GM12878 (cell line): Measurements from ENCODE around the gene TSPEAR. TPM values are rescaled to one million over a fixed set of nuclear protein-coding genes. Genes with fewer than 3 reads are reported as not detected.

Source experiments
- ATAC-seq: fragments of 200-7000 bp; cut with Tn5 transposase; 3 replicates; pipeline ENCODE4 v1.9.1; 2020; ENCODE audit warnings: mild to moderate bottlenecking, moderate library complexity
- BruUV-seq: library from RNA; stranded (reverse); fragments of 400-500 nt; replicated peaks from 2 replicates; lab custom pipeline; 2021; lab: Mats Ljungman, UMichigan
- CTCF ChIA-PET: fragments of 300-600 bp; sonication (Branson Sonifier 250); formaldehyde crosslinking; extraction: SDS; loops from one replicate; lab custom pipeline; 2021; ENCODE audit warnings: inconsistent platforms; lab: Yijun Ruan, JAX
- POLR2A ChIA-PET: fragments of 350-600 bp; formaldehyde crosslinking; extraction: SDS; loops from one replicate; lab custom pipeline; 2021; ENCODE audit warnings: inconsistent platforms; lab: Charles Lee
- RAD21 ChIA-PET: fragments of 300-600 bp; sonication (Branson Sonifier 250); formaldehyde crosslinking; loops from one replicate; lab custom pipeline; 2023; ENCODE audit warnings: antibody characterized with exemption; ENCODE audit not compliant: unreplicated experiment; lab: Charles Lee
- SMC1A ChIA-PET: fragments of 300-600 bp; sonication (Branson Sonifier 250); formaldehyde crosslinking; loops from one replicate; lab custom pipeline; 2023; ENCODE audit not compliant: unreplicated experiment, uncharacterized antibody; lab: Charles Lee
- DNase-seq: peaks from one replicate; pipeline ENCODE4 v3.0.0-alpha.2; 2011; ENCODE audit warnings: low read depth, low spot score
- FAIRE-seq: peaks from 3 replicates; lab custom pipeline; 2011; peaks lifted over from hg19 to GRCh38; lab: Jason Lieb, UNC
- H2AFZ ChIP-seq: 2 replicates; pipeline ENCODE4 v1.6.0; 2011; ENCODE audit warnings: low read depth, low read length, control low read depth; ENCODE audit not compliant: control insufficient read depth
- H3K27ac ChIP-seq: 2 replicates; pipeline ENCODE4 v1.5.1; 2011; ENCODE audit warnings: control low read depth; ENCODE audit not compliant: control insufficient read depth, insufficient read depth
- H3K27me3 ChIP-seq, 2 experiments: replicated peaks in 1 of 2; 2 replicates each; pipeline versions ENCODE4 v1.6.0 to v1.6.1; 2011; ENCODE audit warnings: low read length in 1 of 2; ENCODE audit not compliant: control insufficient read depth in 2 of 2, insufficient read depth in 2 of 2
- H3K36me3 ChIP-seq, 2 experiments: 2 replicates each; pipeline ENCODE4 v1.5.1; 2011; ENCODE audit warnings: low read length in 1 of 2; ENCODE audit not compliant: control insufficient read depth in 2 of 2, insufficient read depth in 2 of 2
- H3K4me1 ChIP-seq: 2 replicates; pipeline ENCODE4 v1.6.1; 2011; ENCODE audit warnings: mild to moderate bottlenecking, low read length, moderate library complexity, mixed read lengths; ENCODE audit not compliant: control insufficient read depth, insufficient read depth
- H3K4me2 ChIP-seq: 2 replicates; pipeline ENCODE4 v1.6.0; 2011; ENCODE audit warnings: control low read depth; ENCODE audit not compliant: control insufficient read depth, insufficient read depth
- H3K4me3 ChIP-seq: fragments of 200-600 bp; sonication (generic); 2 replicates; pipeline ENCODE4 v1.5.1; 2016
- H3K79me2 ChIP-seq: 2 replicates; pipeline ENCODE4 v1.6.0; 2011; ENCODE audit warnings: low read length; ENCODE audit not compliant: control insufficient read depth, insufficient read depth
- H3K9ac ChIP-seq: 2 replicates; pipeline ENCODE4 v1.8.0; 2011; ENCODE audit warnings: low read length, control low read depth, mixed read lengths; ENCODE audit not compliant: control insufficient read depth, insufficient read depth
- H3K9me3 ChIP-seq: replicated peaks from 3 replicates; pipeline ENCODE4 v1.5.1; 2011; ENCODE audit warnings: mild to moderate bottlenecking, low read length; ENCODE audit not compliant: control insufficient read depth, insufficient read depth
- H4K20me1 ChIP-seq: 2 replicates; pipeline ENCODE4 v1.6.0; 2011; ENCODE audit not compliant: control insufficient read depth, insufficient read depth
- ATF7 ChIP-seq: fragments of 450-650 bp; IDR thresholded peaks from 2 replicates; pipeline ENCODE4 v1.6.1; 2016; ENCODE audit warnings: low read depth, mild to moderate bottlenecking
- BMI1 ChIP-seq: fragments of 450-650 bp; IDR thresholded peaks from 2 replicates; pipeline ENCODE4 v1.6.1; 2016; ENCODE audit warnings: mild to moderate bottlenecking, moderate library complexity, borderline replicate concordance
- CBX3 ChIP-seq: fragments of 200-600 bp; sonication (generic); IDR thresholded peaks from 2 replicates; pipeline ENCODE4 v1.6.1; 2016; ENCODE audit warnings: low read depth, borderline replicate concordance
- PAX8 ChIP-seq: fragments of 450-650 bp; IDR thresholded peaks from 2 replicates; pipeline ENCODE4 v1.6.1; 2017; ENCODE audit warnings: mild to moderate bottlenecking, moderate library complexity
- POLR2A ChIP-seq: IDR thresholded peaks from 2 replicates; pipeline ENCODE4 v1.6.1; 2011; ENCODE audit warnings: low read depth, mild to moderate bottlenecking, low read length
- WGBS: methylation state at CpG from one replicate; pipeline ENCODE4 v1.1.6; 2016; ENCODE audit warnings: low lambda C conversion rate; ENCODE audit not compliant: insufficient replicate concordance, insufficient coverage; ENCODE audit errors: missing lambda C conversion rate; 5-methylcytosine and 5-hydroxymethylcytosine counted together
- in situ Hi-C: fragments of 300-500 bp; cut with MboI; formaldehyde crosslinking; loops from 9 replicates; pipeline ENCODE4 v1.14.3; 2018; ENCODE audit warnings: mixed read lengths
- intact Hi-C: fragments of 100-400 bp; cut with micrococcal nuclease; formaldehyde crosslinking; loops from one replicate; pipeline ENCODE4 v1.14.2; 2022; ENCODE audit not compliant: unreplicated experiment
- polyA plus RNA-seq, 11 experiments: library from polyadenylated mRNA; depleted of rRNA in 4 of 11; unstranded in 6 of 11; stranded (reverse) in 5 of 11; fragments of >200 nt; fragmentation: Nextera tagmentation in 4 of 11; fragmentation: Illumina TruSeq in 1 of 11; extraction: Ambion mirVana in 4 of 11; extraction: Trizol in 1 of 11; gene quantifications; 1 replicate in 1 of 11; 2 replicates in 10 of 11; pipeline versions ENCODE4 v1.2.1 to v1.2.3, GENCODE V29; 2011 to 2016; ENCODE audit warnings: inconsistent platforms in 2 of 11, missing spikeins in 2 of 11, low read depth in 1 of 11
- total RNA-seq, 4 experiments: library from RNA; depleted of rRNA in 3 of 4; stranded (reverse); fragments of >200 nt in 3 of 4; fragmentation: Illumina TruSeq in 1 of 4; extraction: Trizol in 1 of 4; gene quantifications; 2 replicates each; pipeline versions ENCODE4 v1.2.1 to v1.2.3, GENCODE V29; 2013 to 2021
- TF ChIP-seq, protein P1 (sequence below): IDR thresholded peaks from 2 replicates; pipeline ENCODE4 v1.6.1; 2012; ENCODE audit warnings: low read depth, low read length, improper control_type of control experiment
- TF ChIP-seq, protein P2 (sequence below): fragments of 150-350 bp; IDR thresholded peaks from 2 replicates; pipeline ENCODE4 v1.6.1; 2016; ENCODE audit warnings: low read depth, low read length
- TF ChIP-seq, protein P3 (sequence below): IDR thresholded peaks from 2 replicates; pipeline ENCODE4 v1.6.1; 2011; ENCODE audit warnings: borderline replicate concordance, low read depth, mild to moderate bottlenecking, moderate library complexity, mixed read lengths, low read length; ENCODE audit not compliant: insufficient read depth; ENCODE audit errors: extremely low read length
- TF ChIP-seq, protein P4 (sequence below): fragments of 450-650 bp; IDR thresholded peaks from 2 replicates; pipeline ENCODE4 v1.6.1; 2018; ENCODE audit warnings: borderline replicate concordance, mild to moderate bottlenecking; ENCODE audit not compliant: partially characterized antibody

TSPEAR gene
- total and polyA plus RNA-seq, 10 of the 15 experiments (the other 5 are each of a cell fraction or from before 2014, with no cell fraction given), result not detected

DNA sequence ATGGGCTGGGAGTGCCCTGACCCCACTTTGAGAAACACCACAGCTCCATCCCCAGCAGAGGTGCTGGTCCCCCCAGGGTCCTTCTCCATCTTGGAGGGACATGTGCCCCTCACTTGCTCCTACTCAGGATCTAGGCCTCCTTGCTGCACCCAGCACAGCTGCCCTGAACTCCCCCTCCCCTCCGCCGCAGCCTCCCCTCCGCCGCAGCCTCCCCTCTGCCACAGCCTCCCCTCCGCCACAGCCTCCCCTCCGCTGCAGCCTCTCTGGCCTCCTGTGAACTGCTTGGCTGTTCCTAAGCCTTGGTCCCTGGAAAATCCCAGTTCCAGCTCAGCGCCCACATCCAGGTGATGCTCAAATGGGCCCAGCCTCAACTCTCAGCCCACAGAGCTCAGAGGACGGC lies 15.9 kb upstream of the TSPEAR start:
- H3K9me3 ChIP-seq, result no peaks in the 10 kb centered on the region
- H3K27ac ChIP-seq, result no peak overlapping the region
- H3K4me1 ChIP-seq, result no peaks in the 10 kb centered on the region
- H3K4me2 ChIP-seq, result no peak overlapping the region
- ChIA-PET RAD21 (no interaction called here), SMC1A (no interaction called here), POLR2A (no interaction called here), CTCF (no interaction called here)
- H3K79me2 ChIP-seq, result no peaks in the 10 kb centered on the region
- no peaks in the 10 kb centered on the region for H4K20me1 ChIP-seq
- in situ Hi-C loops, result no loop called here
- TF ChIP-seq POLR2A (no peak), CBX3 (no peak), BMI1 (no peak), PAX8 (no peak), ATF7 (no peak)
- TF ChIP-seq, protein P1, sequence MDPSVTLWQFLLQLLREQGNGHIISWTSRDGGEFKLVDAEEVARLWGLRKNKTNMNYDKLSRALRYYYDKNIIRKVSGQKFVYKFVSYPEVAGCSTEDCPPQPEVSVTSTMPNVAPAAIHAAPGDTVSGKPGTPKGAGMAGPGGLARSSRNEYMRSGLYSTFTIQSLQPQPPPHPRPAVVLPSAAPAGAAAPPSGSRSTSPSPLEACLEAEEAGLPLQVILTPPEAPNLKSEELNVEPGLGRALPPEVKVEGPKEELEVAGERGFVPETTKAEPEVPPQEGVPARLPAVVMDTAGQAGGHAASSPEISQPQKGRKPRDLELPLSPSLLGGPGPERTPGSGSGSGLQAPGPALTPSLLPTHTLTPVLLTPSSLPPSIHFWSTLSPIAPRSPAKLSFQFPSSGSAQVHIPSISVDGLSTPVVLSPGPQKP, result no peak
- TF ChIP-seq, protein P2, sequence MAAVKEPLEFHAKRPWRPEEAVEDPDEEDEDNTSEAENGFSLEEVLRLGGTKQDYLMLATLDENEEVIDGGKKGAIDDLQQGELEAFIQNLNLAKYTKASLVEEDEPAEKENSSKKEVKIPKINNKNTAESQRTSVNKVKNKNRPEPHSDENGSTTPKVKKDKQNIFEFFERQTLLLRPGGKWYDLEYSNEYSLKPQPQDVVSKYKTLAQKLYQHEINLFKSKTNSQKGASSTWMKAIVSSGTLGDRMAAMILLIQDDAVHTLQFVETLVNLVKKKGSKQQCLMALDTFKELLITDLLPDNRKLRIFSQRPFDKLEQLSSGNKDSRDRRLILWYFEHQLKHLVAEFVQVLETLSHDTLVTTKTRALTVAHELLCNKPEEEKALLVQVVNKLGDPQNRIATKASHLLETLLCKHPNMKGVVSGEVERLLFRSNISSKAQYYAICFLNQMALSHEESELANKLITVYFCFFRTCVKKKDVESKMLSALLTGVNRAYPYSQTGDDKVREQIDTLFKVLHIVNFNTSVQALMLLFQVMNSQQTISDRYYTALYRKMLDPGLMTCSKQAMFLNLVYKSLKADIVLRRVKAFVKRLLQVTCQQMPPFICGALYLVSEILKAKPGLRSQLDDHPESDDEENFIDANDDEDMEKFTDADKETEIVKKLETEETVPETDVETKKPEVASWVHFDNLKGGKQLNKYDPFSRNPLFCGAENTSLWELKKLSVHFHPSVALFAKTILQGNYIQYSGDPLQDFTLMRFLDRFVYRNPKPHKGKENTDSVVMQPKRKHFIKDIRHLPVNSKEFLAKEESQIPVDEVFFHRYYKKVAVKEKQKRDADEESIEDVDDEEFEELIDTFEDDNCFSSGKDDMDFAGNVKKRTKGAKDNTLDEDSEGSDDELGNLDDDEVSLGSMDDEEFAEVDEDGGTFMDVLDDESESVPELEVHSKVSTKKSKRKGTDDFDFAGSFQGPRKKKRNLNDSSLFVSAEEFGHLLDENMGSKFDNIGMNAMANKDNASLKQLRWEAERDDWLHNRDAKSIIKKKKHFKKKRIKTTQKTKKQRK, result no peak
- TF ChIP-seq, protein P3, sequence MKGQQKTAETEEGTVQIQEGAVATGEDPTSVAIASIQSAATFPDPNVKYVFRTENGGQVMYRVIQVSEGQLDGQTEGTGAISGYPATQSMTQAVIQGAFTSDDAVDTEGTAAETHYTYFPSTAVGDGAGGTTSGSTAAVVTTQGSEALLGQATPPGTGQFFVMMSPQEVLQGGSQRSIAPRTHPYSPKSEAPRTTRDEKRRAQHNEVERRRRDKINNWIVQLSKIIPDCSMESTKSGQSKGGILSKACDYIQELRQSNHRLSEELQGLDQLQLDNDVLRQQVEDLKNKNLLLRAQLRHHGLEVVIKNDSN, result no peak
- TF ChIP-seq, protein P4, sequence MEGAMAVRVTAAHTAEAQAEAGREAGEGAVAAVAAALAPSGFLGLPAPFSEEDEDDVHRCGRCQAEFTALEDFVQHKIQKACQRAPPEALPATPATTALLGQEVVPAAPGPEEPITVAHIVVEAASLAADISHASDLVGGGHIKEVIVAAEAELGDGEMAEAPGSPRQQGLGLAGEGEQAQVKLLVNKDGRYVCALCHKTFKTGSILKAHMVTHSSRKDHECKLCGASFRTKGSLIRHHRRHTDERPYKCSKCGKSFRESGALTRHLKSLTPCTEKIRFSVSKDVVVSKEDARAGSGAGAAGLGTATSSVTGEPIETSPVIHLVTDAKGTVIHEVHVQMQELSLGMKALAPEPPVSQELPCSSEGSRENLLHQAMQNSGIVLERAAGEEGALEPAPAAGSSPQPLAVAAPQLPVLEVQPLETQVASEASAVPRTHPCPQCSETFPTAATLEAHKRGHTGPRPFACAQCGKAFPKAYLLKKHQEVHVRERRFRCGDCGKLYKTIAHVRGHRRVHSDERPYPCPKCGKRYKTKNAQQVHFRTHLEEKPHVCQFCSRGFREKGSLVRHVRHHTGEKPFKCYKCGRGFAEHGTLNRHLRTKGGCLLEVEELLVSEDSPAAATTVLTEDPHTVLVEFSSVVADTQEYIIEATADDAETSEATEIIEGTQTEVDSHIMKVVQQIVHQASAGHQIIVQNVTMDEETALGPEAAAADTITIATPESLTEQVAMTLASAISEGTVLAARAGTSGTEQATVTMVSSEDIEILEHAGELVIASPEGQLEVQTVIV, result no peak
- H3K9ac ChIP-seq, result no peak overlapping the region
- no CpG with 5 or more reads among the region's 8 CpGs for WGBS
- FAIRE-seq, result no peak
- intact Hi-C loops, result no loop called here
- ATAC-seq, result no peak
- no peaks in the 10 kb centered on the region for H3K36me3 ChIP-seq
- H2AFZ ChIP-seq, result no peak overlapping the region
- DNase-seq, result no peak
- no TSS peak for BruUV-seq
- peaks cover 2 to 3% of the 10 kb centered on the region in 2 experiments; a peak in 2 of 4 replicates for H3K27me3 ChIP-seq
- H3K4me3 ChIP-seq, result no peak overlapping the region
